Retinal pigment epithelial cell (primary cell): Measurements from ENCODE around the gene VDR.
A peak's percentile ranks its signal among the peaks of the same experiment; 100 is the strongest.

ENCODE experiments used
- DNase-seq: peaks from one replicate; pipeline ENCODE4 v3.0.0-alpha.2; 2010; ENCODE audit warnings: low read depth
- H3K4me3 ChIP-seq: 2 replicates; pipeline ENCODE4 v1.5.1; 2011; ENCODE audit warnings: mild to moderate bottlenecking, low read length, control low read depth, moderate library complexity
- TF ChIP-seq, protein P1 (sequence below): conservative IDR thresholded peaks from 2 replicates; pipeline ENCODE4 v1.5.1; 2011; ENCODE audit warnings: low read depth, low read length, control low read depth, inconsistent platforms

The VDR gene

GRCh38 chr12:47945341-47945728 lies 40.5 kb upstream of the VDR start:
- no peak for DNase-seq
- TF ChIP-seq, protein P1, sequence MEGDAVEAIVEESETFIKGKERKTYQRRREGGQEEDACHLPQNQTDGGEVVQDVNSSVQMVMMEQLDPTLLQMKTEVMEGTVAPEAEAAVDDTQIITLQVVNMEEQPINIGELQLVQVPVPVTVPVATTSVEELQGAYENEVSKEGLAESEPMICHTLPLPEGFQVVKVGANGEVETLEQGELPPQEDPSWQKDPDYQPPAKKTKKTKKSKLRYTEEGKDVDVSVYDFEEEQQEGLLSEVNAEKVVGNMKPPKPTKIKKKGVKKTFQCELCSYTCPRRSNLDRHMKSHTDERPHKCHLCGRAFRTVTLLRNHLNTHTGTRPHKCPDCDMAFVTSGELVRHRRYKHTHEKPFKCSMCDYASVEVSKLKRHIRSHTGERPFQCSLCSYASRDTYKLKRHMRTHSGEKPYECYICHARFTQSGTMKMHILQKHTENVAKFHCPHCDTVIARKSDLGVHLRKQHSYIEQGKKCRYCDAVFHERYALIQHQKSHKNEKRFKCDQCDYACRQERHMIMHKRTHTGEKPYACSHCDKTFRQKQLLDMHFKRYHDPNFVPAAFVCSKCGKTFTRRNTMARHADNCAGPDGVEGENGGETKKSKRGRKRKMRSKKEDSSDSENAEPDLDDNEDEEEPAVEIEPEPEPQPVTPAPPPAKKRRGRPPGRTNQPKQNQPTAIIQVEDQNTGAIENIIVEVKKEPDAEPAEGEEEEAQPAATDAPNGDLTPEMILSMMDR: no peak
- H3K4me3 ChIP-seq: no peak overlapping the region

GRCh38 chr12:47944685-47945340 lies 40.0 kb upstream of the VDR start:
- no peak overlapping the region for H3K4me3 ChIP-seq
- TF ChIP-seq, protein P1: no peak
- no peak for DNase-seq

GRCh38 chr12:47943623-47944340 lies 39.0 kb upstream of the VDR start:
- TF ChIP-seq, protein P1: no peak
- DNase-seq: no peak
- no peak overlapping the region for H3K4me3 ChIP-seq

DNA sequence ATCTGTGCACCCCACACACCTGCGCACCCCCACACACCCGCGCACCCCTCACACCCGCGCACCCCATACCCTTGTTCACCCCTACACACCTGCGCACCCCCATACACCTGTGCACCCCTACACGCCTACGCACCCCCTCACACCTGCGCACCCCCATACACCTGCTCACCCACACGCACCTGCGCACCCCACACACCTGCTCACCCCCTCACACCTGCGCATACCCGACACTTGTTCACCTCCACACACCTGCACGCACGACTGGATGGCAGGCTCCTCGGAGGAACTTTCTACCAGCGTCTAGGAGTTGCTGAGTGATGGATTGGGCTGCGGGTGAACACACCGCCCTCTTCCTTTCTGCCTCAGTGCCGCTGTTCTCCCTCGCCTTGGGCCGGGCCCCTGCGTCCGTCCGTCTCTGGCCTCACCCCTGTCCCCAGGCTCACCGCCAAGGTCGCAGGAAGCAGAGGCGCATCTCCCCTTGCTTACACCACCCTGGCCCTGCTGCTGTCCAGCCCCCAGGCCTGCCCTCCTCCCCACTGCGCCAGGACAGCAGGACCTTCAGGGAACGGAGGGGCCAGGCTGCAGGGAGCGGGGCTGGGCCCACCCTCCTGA lies 37.9 kb upstream of the VDR start:
- H3K4me3 ChIP-seq: no peak overlapping the region
- DNase-seq: no peak
- TF ChIP-seq, protein P1: no peak

GRCh38 chr12:47941871-47942613 lies 37.2 kb upstream of the VDR start:
- H3K4me3 ChIP-seq: no peak overlapping the region
- no peak for DNase-seq

GRCh38 chr12:47941475-47941780 lies 36.6 kb upstream of the VDR start:
- H3K4me3 ChIP-seq: no peak overlapping the region
- TF ChIP-seq, protein P1: no peak
- DNase-seq: no peak

More at GRCh38 chr12:47941871-47942613, 37.2 kb upstream of the VDR start:
- TF ChIP-seq, protein P1: peak; percentile 57
